Inflammatory macrophage treated with lipopolysaccharide for 4 hours (primary cell): ENCODE results near the gene TNS3.

Source experiments
- DNase-seq: peaks from one replicate; pipeline ENCODE4 v3.0.0-alpha.2; 2020

Gene TNS3

GRCh38 chr7:47418601-47419309 lies 163.2 kb downstream of the TNS3 start:
- no peak for DNase-seq

- no peak for DNase-seq
Measured at GRCh38 chr7:47416492-47417480, 165.1 kb downstream of the TNS3 start.

GRCh38 chr7:47415318-47416212 lies 166.3 kb downstream of the TNS3 start:
- DNase-seq, result no peak

GRCh38 chr7:47414342-47415317 lies 167.3 kb downstream of the TNS3 start:
- no peak for DNase-seq

GRCh38 chr7:47413526-47414341 lies 168.2 kb downstream of the TNS3 start:
- no peak for DNase-seq

- DNase-seq, result no peak
Measured at GRCh38 chr7:47411901-47412300, 170.0 kb downstream of the TNS3 start.

- no peak for DNase-seq
Measured at GRCh38 chr7:47411281-47411869, 170.5 kb downstream of the TNS3 start.

GRCh38 chr7:47408675-47409074 lies 173.2 kb downstream of the TNS3 start:
- no peak for DNase-seq

- DNase-seq, result no peak
Measured at GRCh38 chr7:47407821-47408674, 173.9 kb downstream of the TNS3 start.

- no peak for DNase-seq
Measured at GRCh38 chr7:47407136-47407535, 174.8 kb downstream of the TNS3 start.

GRCh38 chr7:47406801-47407129 lies 175.1 kb downstream of the TNS3 start:
- DNase-seq, result no peak

GRCh38 chr7:47405921-47406800 lies 175.8 kb downstream of the TNS3 start:
- DNase-seq, result no peak

- no peak for DNase-seq
Measured at GRCh38 chr7:47405286-47405904, 176.5 kb downstream of the TNS3 start.

GRCh38 chr7:47404010-47404409 lies 177.9 kb downstream of the TNS3 start:
- peak; percentile 69 for DNase-seq

- no peak for DNase-seq
Measured at GRCh38 chr7:47402941-47403866, 178.7 kb downstream of the TNS3 start.
